Endothelial cell of umbilical vein (primary cell): Measurements from ENCODE around the gene BCL7A. TPM values are rescaled to one million over a fixed set of nuclear protein-coding genes. Genes with fewer than 3 reads are reported as not detected.

Source experiments
- BruUV-seq: library from RNA; stranded (reverse); fragments of 400-500 nt; replicated peaks from 2 replicates; lab custom pipeline; 2021; lab: Mats Ljungman, UMichigan
- CTCF ChIA-PET: fragments of 300-600, 350-600 bp; sonication (Branson Sonifier 250); formaldehyde crosslinking; loops from one replicate; lab custom pipeline; 2021; ENCODE audit warnings: antibody characterized with exemption, inconsistent platforms; lab: Charles Lee
- POLR2A ChIA-PET: fragments of 300-600, 350-600 bp; sonication (Branson Sonifier 250); formaldehyde crosslinking; loops from one replicate; lab custom pipeline; 2021; ENCODE audit warnings: antibody characterized with exemption, inconsistent platforms; lab: Charles Lee
- DNase-seq: peaks from one replicate; pipeline ENCODE4 v3.0.0-alpha.2; 2011; ENCODE audit warnings: low read depth, low spot score
- FAIRE-seq: peaks from 2 replicates; lab custom pipeline; 2011; peaks lifted over from hg19 to GRCh38; lab: Jason Lieb, UNC
- H2AFZ ChIP-seq: 2 replicates; pipeline ENCODE4 v1.6.0; 2012; ENCODE audit warnings: low read depth, low read length, control low read depth, inconsistent platforms
- H3K27ac ChIP-seq: 2 replicates; pipeline ENCODE4 v1.5.1; 2011; ENCODE audit warnings: low read depth, mild to moderate bottlenecking, control low read depth, low read length, moderate library complexity; ENCODE audit not compliant: insufficient read depth
- H3K27me3 ChIP-seq, 2 experiments: 2 replicates each; pipeline versions ENCODE4 v1.6.0 to v1.6.1; 2011; ENCODE audit warnings: low read length in 2 of 2, mixed read lengths in 1 of 2; ENCODE audit not compliant: control insufficient read depth in 2 of 2, insufficient read depth in 2 of 2
- H3K36me3 ChIP-seq, 2 experiments: 2 replicates in 1 of 2; 3 replicates in 1 of 2; pipeline ENCODE4 v1.5.1; 2011; ENCODE audit warnings: low read length in 2 of 2, mild to moderate bottlenecking in 1 of 2, moderate library complexity in 1 of 2; ENCODE audit not compliant: control insufficient read depth in 2 of 2, insufficient read depth in 2 of 2; ENCODE audit errors: extremely low read depth in 1 of 2
- H3K4me1 ChIP-seq: 3 replicates; pipeline ENCODE4 v1.5.1; 2011; ENCODE audit warnings: mild to moderate bottlenecking, low read length; ENCODE audit not compliant: control insufficient read depth, insufficient read depth; ENCODE audit errors: extremely low read depth
- H3K4me2 ChIP-seq: 2 replicates; pipeline ENCODE4 v1.6.1; 2011; ENCODE audit warnings: low read length, control low read depth, mixed read lengths; ENCODE audit not compliant: insufficient read depth
- H3K4me3 ChIP-seq, 3 experiments: fragments of 200-600 bp in 1 of 3; sonication (generic), shearing (Covaris generic) in 1 of 3; replicated peaks in 1 of 3; 2 replicates each; pipeline ENCODE4 v1.5.1; 2011 to 2016; ENCODE audit warnings: control low read depth in 3 of 3, low read length in 3 of 3, mild to moderate bottlenecking in 2 of 3, inconsistent platforms in 1 of 3, low read depth in 1 of 3, moderate library complexity in 1 of 3; ENCODE audit not compliant: insufficient read depth in 1 of 3
- H3K79me2 ChIP-seq: 2 replicates; pipeline ENCODE4 v1.6.0; 2012; ENCODE audit warnings: low read length, inconsistent platforms; ENCODE audit not compliant: control insufficient read depth, insufficient read depth
- H3K9ac ChIP-seq: replicated peaks from 2 replicates; pipeline ENCODE3; 2011; ENCODE audit warnings: low read length, control low read depth; ENCODE audit not compliant: insufficient read depth; ENCODE audit errors: extremely low read depth
- H3K9me1 ChIP-seq: replicated peaks from 3 replicates; pipeline ENCODE4 v1.6.0; 2011; ENCODE audit warnings: mild to moderate bottlenecking, low read length; ENCODE audit not compliant: control insufficient read depth, insufficient read depth; ENCODE audit errors: extremely low read depth
- H3K9me3 ChIP-seq: replicated peaks from 2 replicates; pipeline ENCODE4 v1.5.1; 2012; ENCODE audit warnings: low read length, inconsistent platforms; ENCODE audit not compliant: control insufficient read depth, insufficient read depth
- H4K20me1 ChIP-seq: replicated peaks from 2 replicates; pipeline ENCODE3; 2011; ENCODE audit warnings: mild to moderate bottlenecking, low read length; ENCODE audit not compliant: control insufficient read depth, insufficient read depth; ENCODE audit errors: extremely low read depth
- CTCF ChIP-seq, 2 donors: IDR thresholded peaks; 1 replicate in 1 of 2; 2 replicates in 1 of 2; pipeline ENCODE4 v1.5.1; 2011; ENCODE audit warnings: low read length in 2 of 2, mild to moderate bottlenecking in 2 of 2, moderate library complexity in 2 of 2, control low read depth in 1 of 2, inconsistent platforms in 1 of 2, low read depth in 1 of 2; ENCODE audit not compliant: insufficient read depth in 1 of 2; ENCODE audit errors: extremely low read depth in 1 of 2
- EZH2 ChIP-seq: IDR thresholded peaks from 2 replicates; pipeline ENCODE4 v1.6.1; 2012; ENCODE audit warnings: borderline replicate concordance, low read depth, mild to moderate bottlenecking, moderate library complexity, low read length, inconsistent platforms; ENCODE audit not compliant: severe bottlenecking
- FOS ChIP-seq: IDR thresholded peaks from 2 replicates; pipeline ENCODE4 v1.6.1; 2011; ENCODE audit warnings: mild to moderate bottlenecking, low read length, moderate library complexity, borderline replicate concordance; ENCODE audit not compliant: insufficient read depth
- GATA2 ChIP-seq: IDR thresholded peaks from 2 replicates; pipeline ENCODE4 v1.7.0; 2011; ENCODE audit warnings: low read depth, mild to moderate bottlenecking, moderate library complexity, mixed read lengths, low read length; ENCODE audit not compliant: insufficient read length, insufficient read depth
- JUN ChIP-seq: IDR thresholded peaks from 2 replicates; pipeline ENCODE4 v1.6.1; 2011; ENCODE audit warnings: borderline replicate concordance, low read depth; ENCODE audit not compliant: insufficient read length, insufficient read depth
- MYC ChIP-seq: IDR thresholded peaks from one replicate; pipeline ENCODE4 v1.6.1; 2011; ENCODE audit warnings: mild to moderate bottlenecking, low read depth, low read length
- POLR2A ChIP-seq: IDR thresholded peaks from 2 replicates; pipeline ENCODE4 v1.6.1; 2012; ENCODE audit warnings: low read depth, mild to moderate bottlenecking, control low read depth, low read length
- POLR2AphosphoS5 ChIP-seq: IDR thresholded peaks from 2 replicates; pipeline ENCODE4 v1.6.1; 2012; ENCODE audit warnings: low read depth, mild to moderate bottlenecking, control low read depth, low read length, moderate library complexity; ENCODE audit not compliant: insufficient read depth
- dilution Hi-C: fragments of 300-500 bp; cut with MboI; formaldehyde crosslinking; loops from one replicate; pipeline ENCODE4 v1.15.0; 2019; ENCODE audit warnings: low sequenced_read_pairs; ENCODE audit not compliant: extremely low pct_ligation_motif_present
- intact Hi-C: fragments of 100-400 bp; cut with micrococcal nuclease; formaldehyde crosslinking; loops from one replicate; pipeline ENCODE4 v1.10.0; 2022
- polyA plus RNA-seq, 4 experiments: library from polyadenylated mRNA; depleted of rRNA in 3 of 4; stranded (reverse) in 3 of 4; unstranded in 1 of 4; fragments of >200 nt; gene quantifications; 2 replicates each; pipeline versions ENCODE4 v1.2.1 to v1.2.3, GENCODE V29; 2011 to 2012; ENCODE audit warnings: missing spikeins in 1 of 4
- total RNA-seq: library from RNA; stranded (reverse); gene quantifications from 2 replicates; pipeline ENCODE4 v1.2.3, GENCODE V29; 2021
- TF ChIP-seq, protein P1 (sequence below): IDR thresholded peaks from 2 replicates; pipeline ENCODE4 v1.6.1; 2011; ENCODE audit not compliant: insufficient read depth, insufficient read length

The BCL7A gene
- total and polyA plus RNA-seq, 2 donors (not counting 3 experiments of a cell fraction or from before 2014, with no cell fraction given), result 9.7 to 11.1 TPM

DNA sequence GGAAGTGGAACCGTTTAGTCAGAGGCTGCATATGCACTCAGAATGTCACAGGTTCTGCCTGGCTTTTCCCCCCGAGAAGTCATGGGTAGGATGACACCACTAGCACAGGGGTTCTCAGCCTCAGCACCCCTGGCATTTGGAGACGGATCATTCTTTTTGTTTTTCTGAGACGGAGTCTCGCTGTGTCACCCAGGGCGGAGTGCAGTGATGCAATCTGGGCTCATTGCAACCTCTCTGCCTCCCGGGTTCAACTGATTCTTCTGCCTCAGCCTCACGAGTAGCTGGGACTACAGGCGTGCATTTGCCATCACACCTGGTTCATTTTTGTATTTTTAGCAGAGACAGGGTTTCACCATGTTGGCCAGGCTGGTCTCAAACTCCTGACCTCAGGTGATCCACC is 28.1 kb downstream of the BCL7A start:
- Histone ChIP-seq H2AFZ (no peak overlapping the region), H3K9ac (no peak overlapping the region), H4K20me1 (no peaks in the 10 kb centered on the region), H3K4me2 (no peak overlapping the region), H3K79me2 (no peaks in the 10 kb centered on the region), H3K4me3 (no peak overlapping the region), H3K27me3 (no peaks in the 10 kb centered on the region), H3K27ac (no peak overlapping the region), H3K9me3 (no peaks in the 10 kb centered on the region), H3K9me1 (no peaks in the 10 kb centered on the region), H3K4me1 (no peaks in the 10 kb centered on the region), H3K36me3 (no peaks in the 10 kb centered on the region)
- CTCF ChIA-PET, result interaction anchor here (1.4 to 2.1 kb wide), 2 partner anchors 74 to 133 kb away, joined by 3 to 10 read pairs; no protein-coding TSS in a partner anchor
- intact Hi-C loops, result no loop called here
- FAIRE-seq, result no peak
- DNase-seq, result no peak
- TF ChIP-seq POLR2A (no peak), EZH2 (no peak), FOS (no peak), JUN (no peak), GATA2 (no peak), MYC (no peak), CTCF (IDR thresholded peaks at IDR 0.05; ENCODE audit: extremely low read depth in 1 of 2, insufficient read depth in 1 of 2, low read depth in 1 of 2, low read length in 2 of 2) (no peak), POLR2AphosphoS5 (no peak)
- TF ChIP-seq, protein P1, sequence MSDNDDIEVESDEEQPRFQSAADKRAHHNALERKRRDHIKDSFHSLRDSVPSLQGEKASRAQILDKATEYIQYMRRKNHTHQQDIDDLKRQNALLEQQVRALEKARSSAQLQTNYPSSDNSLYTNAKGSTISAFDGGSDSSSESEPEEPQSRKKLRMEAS, result no peak
- BruUV-seq, result no TSS peak
- POLR2A ChIA-PET, result no interaction called here
- dilution Hi-C loops, result no loop called here
